ENCODE data around the gene MMP17.
"Not testable (repeated sequence)": the region's sequence is repeated elsewhere in the genome, so short reads cannot be mapped to it uniquely, and the experiment has no call there.

The MMP17 gene

GRCh38 chr12:131800594-131801135 lies 27.5 kb upstream of the MMP17 start:
- DNase-seq = no peak

GRCh38 chr12:131801254-131801866 lies 26.8 kb upstream of the MMP17 start:
- DNase-seq = no peak

- DNase-seq = no peak
Observed at GRCh38 chr12:131803961-131804521, 24.2 kb upstream of the MMP17 start.

- no peak for DNase-seq
Observed at GRCh38 chr12:131805421-131805820, 22.8 kb upstream of the MMP17 start.

GRCh38 chr12:131806674-131807073 lies 21.5 kb upstream of the MMP17 start:
- no peak for DNase-seq

- DNase-seq = peak; percentile 22 to 31
Observed at GRCh38 chr12:131808744-131809371, 19.3 kb upstream of the MMP17 start.

- DNase-seq = not testable (repeated sequence)
Observed at GRCh38 chr12:131809476-131810254, 18.5 kb upstream of the MMP17 start.

- DNase-seq = no peak
Observed at GRCh38 chr12:131810726-131811125, 17.5 kb upstream of the MMP17 start.

GRCh38 chr12:131815131-131815530 lies 13.1 kb upstream of the MMP17 start:
- no peak for DNase-seq

- DNase-seq = no peak
Observed at GRCh38 chr12:131816495-131816894, 11.7 kb upstream of the MMP17 start.

- DNase-seq = no peak
Observed at GRCh38 chr12:131817241-131817640, 11.0 kb upstream of the MMP17 start.

- peak in 1 of 2 donors; percentile 28 for DNase-seq
Observed at GRCh38 chr12:131818821-131819585, 9.2 kb upstream of the MMP17 start.

- no peak for DNase-seq
Observed at GRCh38 chr12:131824450-131824849, 3.7 kb upstream of the MMP17 start.

- no peak for DNase-seq
Observed at GRCh38 chr12:131825146-131825892, 2.9 kb upstream of the MMP17 start.

GRCh38 chr12:131826097-131826928 lies 1.9 kb upstream of the MMP17 start:
- no peak for DNase-seq

GRCh38 chr12:131828671-131829355 lies 620 bp downstream of the MMP17 start:
- DNase-seq = no peak

GRCh38 chr12:131829356-131829747 lies 1.2 kb downstream of the MMP17 start:
- no peak for DNase-seq

- DNase-seq = no peak
Observed at GRCh38 chr12:131829791-131830334, 1.7 kb downstream of the MMP17 start.

- peak; percentile 32 to 50 for DNase-seq
Observed at GRCh38 chr12:131830335-131830913, 2.2 kb downstream of the MMP17 start.

Data from CD4-positive, alpha-beta T cell treated with Interferon alpha-2 for 1 hour (primary cell).